Motor neuron (in vitro differentiated cells): Measurements from ENCODE around the gene EGFL7. TPM values are rescaled to one million over a fixed set of nuclear protein-coding genes. Genes with fewer than 3 reads are reported as not detected.
A peak's percentile ranks its signal among the peaks of the same experiment; 100 is the strongest.

ENCODE experiments used
- ATAC-seq, 8 experiments: fragments of 200-7000 bp; cut with Tn5 transposase; replicated peaks in 6 of 8; 2 replicates each; pipeline ENCODE4 v1.8.0; 2021; ENCODE audit warnings: mild to moderate bottlenecking in 8 of 8, moderate library complexity in 8 of 8
- H3K27ac ChIP-seq, 2 donors: fragments of 250-450 bp; sonication (Bioruptor Pico); 2 replicates each; pipeline ENCODE4 v1.9.0; 2021; ENCODE audit warnings: antibody characterized with exemption in 2 of 2, mild to moderate bottlenecking in 2 of 2, moderate library complexity in 1 of 2
- H3K4me1 ChIP-seq, 2 donors: fragments of 250-450 bp; sonication (Bioruptor Pico); replicated peaks in 1 of 2; 2 replicates each; pipeline ENCODE4 v1.6.1; 2021; ENCODE audit warnings: antibody characterized with exemption in 2 of 2, mild to moderate bottlenecking in 2 of 2, moderate library complexity in 1 of 2
- H3K4me3 ChIP-seq, 5 donors: fragments of 250-450 bp; sonication (Bioruptor Pico); 2 replicates each; pipeline ENCODE4 v1.9.0; 2021; ENCODE audit warnings: antibody characterized with exemption in 5 of 5, mild to moderate bottlenecking in 5 of 5, moderate library complexity in 4 of 5
- WGBS, 10 experiments: fragments of 450-650 bp; shearing (Covaris generic); methylation state at CpG; one replicate each; pipeline ENCODE4 v1.0.0; 2022; 5-methylcytosine and 5-hydroxymethylcytosine counted together
- in situ Hi-C, 9 experiments: fragments of 400-800 bp; cut with MboI; loops; one replicate each; pipeline ENCODE4 v1.15.0; 2021; ENCODE audit warnings: low sequenced_read_pairs in 9 of 9, low pct_unique_long_range_greater_than_20kb in 2 of 9; ENCODE audit not compliant: unreplicated experiment in 9 of 9
- total RNA-seq, 8 experiments: library from RNA; unstranded; fragments of 300-600 nt; gene quantifications; 2 replicates each; pipeline versions ENCODE4 v1.2.3 to v1.2.4, GENCODE V29; 2022

Gene EGFL7
- total RNA-seq, 8 experiments from 2014 or later, result 0.50 to 21.9 (median 4.7) TPM

DNA sequence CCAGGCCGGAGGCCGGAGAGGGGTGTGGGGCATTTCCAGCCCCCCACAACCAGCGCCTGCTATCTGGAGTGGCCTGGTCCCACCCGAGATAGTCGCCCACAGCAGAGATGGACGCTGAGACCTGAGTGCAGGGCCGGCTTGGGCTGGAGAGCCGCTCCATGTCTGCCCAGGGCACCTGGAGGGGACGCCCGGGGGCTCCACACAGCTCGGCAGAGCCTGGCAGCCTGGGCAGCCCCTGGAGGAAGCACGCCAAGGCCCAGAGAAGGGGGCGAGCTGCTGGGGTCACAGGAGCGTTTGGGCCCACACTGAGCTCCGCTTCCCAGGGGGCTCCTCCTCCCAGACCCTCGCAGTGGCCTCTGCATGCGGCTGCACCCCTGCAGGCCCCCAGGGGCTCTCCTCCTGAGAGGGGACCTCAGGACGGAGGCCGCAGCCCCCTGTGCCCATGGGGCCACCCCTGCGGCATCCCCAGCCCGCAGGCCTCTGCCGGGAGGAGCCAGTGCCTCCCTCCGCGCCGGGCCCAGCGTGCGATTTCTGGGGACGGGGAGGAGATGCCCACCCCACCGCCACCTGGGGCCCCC is 42.2 kb upstream of the EGFL7 start:
- ATAC-seq, result no peak
- peak overlapping the region in 1 of 2 donors; percentile 16 for H3K27ac ChIP-seq
- in situ Hi-C loops, result loop anchor here in 1 of 9 experiments (10.0 kb wide), 1 partner anchor 116 kb away; no protein-coding TSS in a partner anchor
- 80% methylated on average over 2 of the region's 29 CpGs; no CpG with 5 or more reads in 9 of the 10 experiments for WGBS, 10 experiments
- H3K4me1 ChIP-seq, result peaks cover 32 to 35% of the 10 kb centered on the region in 2 donors
- H3K4me3 ChIP-seq, result no peak overlapping the region

DNA sequence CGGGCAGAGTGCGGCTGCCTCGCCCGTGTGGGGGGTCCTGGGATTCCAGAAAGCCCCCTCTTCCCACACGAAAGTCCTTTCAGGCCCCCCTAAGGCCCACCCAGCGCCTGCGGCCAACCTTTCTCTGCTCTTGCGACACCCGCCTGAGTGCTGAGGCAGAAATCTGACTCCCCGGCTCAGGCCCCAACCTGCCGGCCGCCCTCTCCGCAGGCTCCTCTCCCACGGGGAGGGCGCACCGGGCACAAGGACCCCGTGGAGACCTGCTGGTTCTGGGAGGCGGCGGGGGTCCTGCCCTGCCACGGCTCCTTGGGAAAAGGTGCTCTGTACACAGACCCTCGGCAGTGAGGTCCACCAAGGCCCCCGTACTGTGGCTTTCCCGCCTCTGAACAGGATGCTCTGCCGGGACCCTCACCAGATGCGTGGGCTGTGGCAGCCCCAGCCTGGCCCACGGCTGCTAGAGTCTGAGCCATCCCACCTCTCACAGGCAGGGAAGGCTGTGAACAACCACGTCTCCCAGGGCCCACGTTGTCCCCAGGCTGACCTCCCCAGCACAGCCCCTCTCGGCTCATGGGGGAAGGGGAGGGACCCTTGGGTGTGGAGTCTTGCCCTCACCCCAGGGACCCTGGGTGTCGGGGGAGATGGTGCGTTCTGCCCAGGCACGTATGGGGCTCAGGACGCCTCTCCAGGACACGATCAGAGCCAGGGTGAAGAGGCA is 41.5 kb upstream of the EGFL7 start:
- WGBS, 10 experiments, result 40 to 60% (median 56%) methylated on average over 1 to 4 of the region's 34 CpGs; no CpG with 5 or more reads in 7 of the 10 experiments
- H3K4me3 ChIP-seq, result no peak overlapping the region
- in situ Hi-C loops, result loop anchor here in 1 of 9 experiments (10.0 kb wide), 1 partner anchor 116 kb away; no protein-coding TSS in a partner anchor
- no peak overlapping the region for H3K27ac ChIP-seq
- H3K4me1 ChIP-seq, result peaks cover 32 to 35% of the 10 kb centered on the region in 2 donors
- ATAC-seq, result peak in 4 of 8 experiments; percentile 4 to 16 (median 12)

DNA sequence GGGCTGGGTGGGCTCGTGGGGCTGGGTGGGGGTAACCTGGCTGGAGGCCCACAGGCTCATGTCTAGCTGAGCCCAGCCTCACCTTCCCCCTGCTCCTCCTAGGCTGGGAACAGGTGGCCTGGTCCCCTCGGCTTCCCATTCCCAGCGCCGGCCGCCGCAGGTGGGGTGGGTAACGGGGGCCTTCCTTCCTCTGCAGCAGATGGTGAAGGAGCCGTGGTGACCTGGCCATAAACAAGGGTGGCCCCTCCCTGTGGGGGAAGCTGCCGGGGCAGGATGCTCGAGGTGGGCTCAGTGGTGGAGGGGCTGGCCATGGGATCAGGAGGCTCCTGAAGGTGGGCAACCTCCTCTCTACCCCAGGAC is 41.0 kb upstream of the EGFL7 start:
- Histone ChIP-seq H3K27ac (no peak overlapping the region), H3K4me3 (no peak overlapping the region), H3K4me1 (peaks cover 29 to 37% of the 10 kb centered on the region in 2 donors)
- 80 to 90% methylated on average over 1 to 2 of the region's 10 CpGs; no CpG with 5 or more reads in 8 of the 10 experiments for WGBS, 10 experiments
- ATAC-seq, result no peak
- in situ Hi-C loops, result loop anchor here in 1 of 9 experiments (10.0 kb wide), 1 partner anchor 117 kb away; no protein-coding TSS in a partner anchor

DNA sequence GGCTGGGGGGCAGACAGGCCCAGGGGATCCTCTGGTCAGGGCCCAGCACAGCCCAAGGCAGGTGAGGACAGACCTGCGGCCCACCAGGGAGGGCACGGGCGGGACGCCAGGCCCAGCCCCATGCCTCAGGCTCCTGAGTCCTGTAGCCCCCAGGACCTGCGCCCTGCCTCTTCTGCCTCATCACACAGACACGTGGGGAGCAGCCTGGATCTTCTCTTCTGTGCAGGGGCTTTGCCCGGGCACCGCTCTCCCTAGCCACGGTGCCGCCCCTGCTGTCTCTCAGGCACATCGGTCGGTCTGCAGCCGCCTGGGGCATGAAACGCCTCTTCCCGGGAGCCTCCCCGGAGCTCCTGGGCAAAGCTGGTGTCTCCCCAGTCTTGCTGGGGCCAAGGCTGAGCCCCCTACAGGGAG is 40.2 kb upstream of the EGFL7 start:
- no peak for ATAC-seq
- no peak overlapping the region for H3K27ac ChIP-seq
- no CpG with 5 or more reads among the region's 16 CpGs for WGBS, 10 experiments

DNA sequence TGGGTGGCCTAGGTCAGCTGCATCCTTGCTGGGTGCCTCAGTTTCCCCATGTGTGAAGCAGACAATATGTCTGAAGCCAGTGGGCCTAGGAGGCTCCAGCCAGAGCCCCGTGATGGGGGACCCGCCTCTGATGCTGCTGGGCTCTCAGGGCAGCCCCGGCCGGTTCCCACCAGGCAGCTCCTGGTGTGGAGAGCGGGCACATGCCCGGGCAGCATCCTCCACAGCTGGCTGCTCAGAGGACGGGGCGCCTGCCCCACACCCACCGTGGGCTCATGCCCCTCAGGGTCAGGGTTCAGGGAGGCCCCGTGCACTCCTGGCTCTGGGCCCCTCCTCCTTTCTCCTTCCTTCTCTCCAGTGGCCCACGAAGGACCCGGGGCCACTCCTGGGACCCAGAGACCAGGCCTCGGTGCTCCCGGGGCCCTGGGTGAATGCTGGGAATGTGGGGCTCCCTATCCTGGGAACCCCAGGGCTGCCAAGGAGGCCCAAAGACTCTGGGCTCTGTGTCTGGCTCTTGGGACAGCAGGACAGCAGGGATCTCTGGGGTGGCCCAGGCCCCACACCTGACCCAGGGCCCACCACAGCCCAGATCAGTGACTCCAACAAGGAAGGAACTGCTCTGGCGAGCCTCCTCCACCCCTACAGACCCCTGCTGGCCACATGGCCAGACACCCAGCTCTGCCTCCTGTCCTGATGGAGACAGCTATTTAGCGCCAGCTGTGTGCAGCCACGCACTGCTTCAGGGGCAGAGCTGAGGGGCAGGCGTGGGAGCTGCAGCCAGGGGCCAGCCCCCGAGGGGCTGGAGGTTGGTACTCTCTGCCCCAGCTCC is 39.5 kb upstream of the EGFL7 start:
- WGBS, 10 experiments, result 83 to 100% (median 91%) methylated on average over 1 to 3 of the region's 19 CpGs; no CpG with 5 or more reads in 6 of the 10 experiments
- no peak for ATAC-seq
- H3K27ac ChIP-seq, result no peak overlapping the region
- peaks cover 42 to 43% of the 10 kb centered on the region in 2 donors for H3K4me1 ChIP-seq
- no peak overlapping the region for H3K4me3 ChIP-seq
- in situ Hi-C loops, result loop anchor here in 1 of 9 experiments (10.0 kb wide), 1 partner anchor 118 kb away; no protein-coding TSS in a partner anchor

More for the DNA sequence above, 40.2 kb upstream of the EGFL7 start:
- Histone ChIP-seq H3K4me3 (no peak overlapping the region), H3K4me1 (peaks cover 37 to 42% of the 10 kb centered on the region in 2 donors)
- in situ Hi-C loops, result loop anchor here in 1 of 9 experiments (10.0 kb wide), 1 partner anchor 118 kb away; no protein-coding TSS in a partner anchor

DNA sequence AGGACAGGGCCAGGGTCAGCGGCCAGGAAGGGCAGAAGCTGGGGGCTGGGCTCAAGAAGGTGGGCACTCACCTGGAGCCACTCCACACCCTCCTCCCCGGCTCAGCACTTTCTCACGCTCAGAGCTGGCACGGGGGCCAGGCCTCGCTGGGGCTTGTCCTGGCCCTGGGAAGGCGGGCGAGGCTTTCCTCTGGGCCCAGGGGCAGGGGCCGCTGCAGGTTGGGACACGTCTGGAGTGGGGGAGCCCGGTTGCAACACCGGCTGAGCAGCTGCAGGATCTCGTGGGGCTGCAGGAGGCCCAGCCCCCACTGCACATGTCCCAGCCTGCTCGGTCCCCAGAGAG is 38.9 kb upstream of the EGFL7 start:
- Histone ChIP-seq H3K4me1 (peaks cover 47 to 49% of the 10 kb centered on the region in 2 donors), H3K4me3 (no peak overlapping the region), H3K27ac (no peak overlapping the region)
- ATAC-seq, result no peak
- WGBS, 10 experiments, result no CpG with 5 or more reads among the region's 13 CpGs
- in situ Hi-C loops, result loop anchor here in 1 of 9 experiments (10.0 kb wide), 1 partner anchor 119 kb away; no protein-coding TSS in a partner anchor

DNA sequence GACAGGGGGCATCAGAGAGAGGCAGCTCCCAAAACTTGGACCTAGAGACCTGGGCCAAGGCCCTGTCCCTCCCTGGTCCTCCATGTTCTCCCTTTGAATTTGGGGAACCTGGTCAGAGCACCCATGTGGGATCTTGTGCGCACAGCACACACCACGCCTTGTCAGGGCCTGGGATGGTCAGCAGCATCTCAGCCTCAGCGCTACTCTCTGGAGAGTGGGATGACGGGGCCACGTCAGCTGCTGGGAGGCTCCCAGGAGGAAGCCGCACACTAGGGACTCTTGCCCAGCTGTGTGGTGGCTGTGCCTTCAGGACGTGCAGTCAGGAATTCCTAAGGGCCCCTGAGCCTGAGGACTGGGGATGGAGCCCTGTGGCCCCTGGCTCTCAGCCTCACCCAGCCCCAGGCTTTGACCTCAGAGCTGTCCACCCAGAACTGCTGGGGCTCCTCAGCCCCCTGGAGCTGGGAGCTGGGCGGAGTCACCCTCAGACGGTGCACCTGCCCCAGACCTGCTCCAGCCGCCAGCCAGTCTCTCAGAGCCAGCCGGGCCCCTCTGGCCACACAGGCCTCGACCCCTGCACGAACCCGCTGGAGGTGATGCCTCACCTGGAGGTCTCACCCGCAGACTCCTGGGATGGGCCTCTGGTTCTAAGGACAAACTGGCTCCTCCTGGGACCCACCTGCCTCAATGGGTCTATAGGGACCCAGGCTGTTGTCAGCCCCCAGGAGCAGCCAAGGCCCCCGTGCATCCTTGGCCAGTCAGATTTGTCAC is 38.3 kb upstream of the EGFL7 start:
- ATAC-seq, result no peak
- H3K4me1 ChIP-seq, result peaks cover 53 to 54% of the 10 kb centered on the region in 2 donors
- WGBS, 10 experiments, result 96 to 100% (median 100%) methylated on average over 1 to 4 of the region's 16 CpGs; no CpG with 5 or more reads in 7 of the 10 experiments
- H3K4me3 ChIP-seq, result no peak overlapping the region
- H3K27ac ChIP-seq, result no peak overlapping the region
- in situ Hi-C loops, result loop anchor here in 1 of 9 experiments (10.0 kb wide), 1 partner anchor 120 kb away; no protein-coding TSS in a partner anchor

DNA sequence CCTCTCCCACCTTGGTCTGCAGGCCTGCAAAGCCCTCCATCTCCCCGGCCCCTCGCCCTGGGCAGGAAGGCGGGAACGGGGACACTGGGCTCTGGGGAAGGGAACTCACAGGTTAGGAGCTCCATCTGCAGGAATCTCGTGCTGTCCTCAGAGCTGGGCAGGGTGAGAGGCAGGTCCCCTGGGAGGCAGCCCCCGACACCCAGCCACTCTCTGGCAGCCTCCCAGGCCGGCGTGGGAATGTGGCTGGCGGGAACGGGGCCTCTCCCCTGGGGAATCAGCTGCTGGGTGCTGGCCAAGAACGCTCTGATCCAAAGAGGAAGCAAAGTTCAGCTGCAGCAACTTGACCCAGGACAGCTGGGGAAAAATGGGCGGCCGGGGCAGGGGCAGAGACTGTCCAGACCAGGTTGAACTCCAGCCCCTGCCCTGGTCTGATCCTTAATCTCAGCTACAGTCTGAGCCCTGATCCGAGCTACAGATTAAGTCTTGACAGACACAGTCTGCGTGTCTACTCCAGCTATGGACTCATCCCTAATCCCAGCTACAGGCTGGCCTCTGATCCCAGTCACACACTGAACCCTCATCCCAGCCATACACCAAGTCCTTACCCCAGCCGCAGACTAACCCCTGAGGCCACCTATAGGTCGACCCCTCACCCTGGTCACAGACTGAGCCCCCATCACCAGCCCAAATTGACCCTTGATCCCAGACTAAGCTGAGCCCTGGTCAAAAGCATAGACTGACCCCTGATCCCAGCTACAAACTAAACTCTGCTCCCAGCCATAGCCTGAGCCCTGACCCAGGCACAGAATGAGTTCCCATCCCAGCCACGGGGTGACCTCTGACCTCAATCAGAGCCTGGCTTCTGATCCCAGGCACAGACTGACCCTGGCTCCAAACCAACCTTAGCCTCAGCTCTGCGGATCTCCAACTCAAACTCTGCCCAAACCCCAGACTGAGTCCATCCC is 37.3 kb upstream of the EGFL7 start:
- no peak overlapping the region for H3K4me3 ChIP-seq
- H3K4me1 ChIP-seq, result peaks cover 49 to 58% of the 10 kb centered on the region in 2 donors
- ATAC-seq, result peak; percentile 42 to 83 (median 66)
- in situ Hi-C loops, result loop anchor here in 6 of 9 experiments (5.0 to 25.0 kb wide), 3 partner anchors 121 to 138 kb away; partner anchors contain the start of gene SEC16A (in 2 of the 6)
- WGBS, 10 experiments, result 0 to 100% (median 21%) methylated on average over 1 to 8 of the region's 19 CpGs; no CpG with 5 or more reads in 4 of the 10 experiments
- H3K27ac ChIP-seq, result no peak overlapping the region

DNA sequence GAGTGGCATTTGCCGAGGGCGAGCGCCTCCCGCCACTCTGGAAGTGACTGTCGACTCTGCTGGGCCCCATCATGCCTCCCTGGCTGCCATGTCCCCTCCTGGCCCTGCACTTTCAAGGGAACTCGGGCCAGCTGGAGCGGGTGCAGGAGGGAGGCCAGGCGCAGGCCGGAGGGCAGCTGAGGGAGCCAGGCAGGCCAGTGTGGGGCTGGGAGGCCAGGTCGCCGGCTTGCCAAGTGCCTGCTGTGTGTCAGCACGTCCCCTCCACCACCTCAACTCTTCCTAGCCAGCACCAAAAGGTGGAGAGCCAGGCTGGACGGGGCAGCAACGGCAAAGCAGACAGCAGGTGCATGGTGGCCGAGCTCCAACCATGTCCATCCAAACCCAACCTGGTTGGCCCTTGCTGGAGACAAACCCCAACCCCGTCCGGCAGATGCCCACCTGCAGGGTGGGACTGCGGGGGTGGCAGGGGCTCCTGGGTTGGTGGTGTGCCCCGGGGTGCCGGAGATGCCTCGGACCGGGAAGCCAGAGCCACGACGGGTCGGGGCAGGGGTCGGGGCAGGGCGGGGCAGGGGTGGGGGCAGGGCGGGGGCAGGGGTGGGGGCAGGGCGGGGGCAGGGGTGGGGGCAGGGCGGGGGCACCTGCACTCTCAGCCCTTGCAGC is 36.5 kb upstream of the EGFL7 start:
- WGBS, 10 experiments, result 20 to 100% (median 60%) methylated on average over 1 to 3 of the region's 30 CpGs; no CpG with 5 or more reads in 7 of the 10 experiments
- in situ Hi-C loops, result loop anchor here in 6 of 9 experiments (5.0 to 25.0 kb wide), 3 partner anchors 121 to 139 kb away; partner anchors contain the start of gene SEC16A (in 2 of the 6)
- ATAC-seq, result no peak
- H3K27ac ChIP-seq, result no peak overlapping the region
- H3K4me1 ChIP-seq, result peaks cover 43 to 52% of the 10 kb centered on the region in 2 donors
- H3K4me3 ChIP-seq, result no peak overlapping the region

DNA sequence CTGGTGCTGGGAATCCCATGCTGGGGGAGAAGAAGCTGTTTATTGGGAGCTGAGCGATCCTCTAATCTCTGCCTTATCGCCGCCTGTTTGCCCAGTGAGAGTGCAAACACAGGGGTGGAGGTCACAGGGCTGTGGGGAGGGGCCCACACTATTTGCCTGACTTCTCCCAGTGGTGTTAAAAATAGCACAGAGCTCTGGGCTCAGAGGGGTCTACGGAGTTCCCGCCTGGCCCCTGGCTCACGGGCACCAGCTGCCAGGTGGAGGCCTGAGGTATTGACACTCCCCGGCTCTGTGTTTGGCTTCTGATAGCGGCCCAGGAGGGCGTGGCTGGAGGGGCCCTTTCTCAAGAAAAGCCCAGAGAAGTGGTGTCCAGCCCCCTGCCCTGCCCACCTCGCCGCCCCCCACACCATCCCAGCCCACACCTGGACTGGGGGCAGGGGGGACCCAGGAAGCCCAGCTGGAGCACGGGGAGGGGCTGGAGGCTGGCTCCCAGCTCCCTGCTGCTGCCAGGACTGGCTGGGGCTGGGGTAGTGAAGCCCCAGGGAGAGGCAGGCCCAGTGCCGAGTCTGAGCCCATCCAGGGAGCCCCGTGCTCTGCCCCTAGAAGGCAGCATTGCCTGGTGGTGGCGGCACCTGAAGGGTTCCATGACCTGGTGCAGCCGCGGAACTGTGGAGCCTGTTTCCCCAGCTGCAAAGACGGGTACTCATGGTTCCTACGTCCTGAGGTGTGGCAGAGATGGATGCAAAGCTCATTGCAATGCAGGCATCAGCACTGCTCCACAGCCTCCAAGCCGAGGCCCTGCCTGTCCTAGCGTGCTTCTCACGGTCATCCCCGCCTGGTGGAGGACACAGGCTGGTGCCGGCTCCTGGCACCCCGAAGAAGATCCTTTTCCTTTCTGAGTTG is 35.7 kb upstream of the EGFL7 start:
- H3K27ac ChIP-seq, result no peak overlapping the region
- H3K4me3 ChIP-seq, result no peak overlapping the region
- in situ Hi-C loops, result loop anchor here in 6 of 9 experiments (5.0 to 25.0 kb wide), 3 partner anchors 122 to 140 kb away; partner anchors contain the start of gene SEC16A (in 2 of the 6)
- WGBS, 10 experiments, result 0 to 100% (median 50%) methylated on average over 1 to 2 of the region's 25 CpGs; no CpG with 5 or more reads in 7 of the 10 experiments
- peak in 5 of 8 experiments; percentile 22 to 31 (median 30) for ATAC-seq
- H3K4me1 ChIP-seq, result peaks cover 36 to 45% of the 10 kb centered on the region in 2 donors
